Nephron progenitor cell (in vitro differentiated cells): ENCODE data around the gene ADRB1.
A peak's percentile ranks its signal among the peaks of the same experiment; 100 is the strongest.

Source experiments
- DNase-seq: peaks from one replicate; pipeline ENCODE4 v3.0.0; 2021
- H3K27ac Mint-ChIP-seq: 2 replicates; pipeline ENCODE4 v1.8.0; 2021; ENCODE audit warnings: mild to moderate bottlenecking, moderate library complexity, mixed read lengths
- H3K27me3 Mint-ChIP-seq: 2 replicates; pipeline ENCODE4 v1.8.0; 2021; ENCODE audit warnings: mild to moderate bottlenecking, low read depth, mixed read lengths; ENCODE audit not compliant: poor library complexity
- H3K36me3 Mint-ChIP-seq: 2 replicates; pipeline ENCODE4 v1.8.0; 2021; ENCODE audit warnings: low read depth, mixed read lengths
- H3K4me1 Mint-ChIP-seq: 2 replicates; pipeline ENCODE4 v1.8.0; 2021; ENCODE audit warnings: mixed read lengths
- H3K4me3 Mint-ChIP-seq: 2 replicates; pipeline ENCODE4 v1.8.0; 2021; ENCODE audit warnings: mild to moderate bottlenecking, moderate library complexity, mixed read lengths
- H3K9me3 Mint-ChIP-seq: 2 replicates; pipeline ENCODE4 v1.8.0; 2021; ENCODE audit warnings: mild to moderate bottlenecking, moderate library complexity, mixed read lengths
- CTCF ChIP-seq: fragments of 200-600 bp; sonication (generic); IDR thresholded peaks from 2 replicates; pipeline ENCODE4 v1.5.0; 2021; ENCODE audit warnings: antibody characterized with exemption

The ADRB1 gene

DNA sequence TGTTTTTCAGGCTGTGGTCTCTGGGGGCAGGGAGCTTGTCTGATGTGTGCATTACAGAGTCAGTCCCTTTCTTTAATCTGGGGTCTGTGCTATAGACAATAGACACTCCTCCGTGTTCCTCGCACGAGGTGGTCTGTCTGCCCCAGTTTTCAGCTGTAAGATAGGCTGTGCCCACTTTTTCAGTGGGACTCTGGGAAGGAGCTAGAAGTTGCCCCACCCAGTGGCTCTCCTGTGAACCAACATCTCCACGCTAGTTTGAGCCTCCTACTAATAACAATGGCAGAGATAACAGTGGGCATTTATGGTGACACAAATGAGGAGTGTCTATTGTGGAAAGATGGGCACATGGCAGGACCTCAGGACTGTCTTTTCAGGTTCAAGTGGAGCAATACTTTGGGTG is 44.0 kb downstream of the ADRB1 start:
- no peaks in the 10 kb centered on the region for H3K9me3 Mint-ChIP-seq
- peaks cover 16% of the 10 kb centered on the region for H3K27me3 Mint-ChIP-seq
- peak overlapping the region; percentile 22 for H3K27ac Mint-ChIP-seq
- no peaks in the 10 kb centered on the region for H3K36me3 Mint-ChIP-seq
- peaks cover 10% of the 10 kb centered on the region for H3K4me1 Mint-ChIP-seq
- H3K4me3 Mint-ChIP-seq: no peak overlapping the region
- DNase-seq: no peak
- TF ChIP-seq CTCF: no peak

GRCh38 chr10:114094795-114095194 is 51.1 kb downstream of the ADRB1 start:
- no peak overlapping the region for H3K27ac Mint-ChIP-seq
- H3K9me3 Mint-ChIP-seq: peaks cover 13% of the 10 kb centered on the region
- TF ChIP-seq CTCF: no peak
- no peak for DNase-seq
- no peak overlapping the region for H3K4me3 Mint-ChIP-seq
- H3K4me1 Mint-ChIP-seq: peaks cover 5% of the 10 kb centered on the region
- H3K36me3 Mint-ChIP-seq: no peaks in the 10 kb centered on the region
- peaks cover 2% of the 10 kb centered on the region for H3K27me3 Mint-ChIP-seq

DNA sequence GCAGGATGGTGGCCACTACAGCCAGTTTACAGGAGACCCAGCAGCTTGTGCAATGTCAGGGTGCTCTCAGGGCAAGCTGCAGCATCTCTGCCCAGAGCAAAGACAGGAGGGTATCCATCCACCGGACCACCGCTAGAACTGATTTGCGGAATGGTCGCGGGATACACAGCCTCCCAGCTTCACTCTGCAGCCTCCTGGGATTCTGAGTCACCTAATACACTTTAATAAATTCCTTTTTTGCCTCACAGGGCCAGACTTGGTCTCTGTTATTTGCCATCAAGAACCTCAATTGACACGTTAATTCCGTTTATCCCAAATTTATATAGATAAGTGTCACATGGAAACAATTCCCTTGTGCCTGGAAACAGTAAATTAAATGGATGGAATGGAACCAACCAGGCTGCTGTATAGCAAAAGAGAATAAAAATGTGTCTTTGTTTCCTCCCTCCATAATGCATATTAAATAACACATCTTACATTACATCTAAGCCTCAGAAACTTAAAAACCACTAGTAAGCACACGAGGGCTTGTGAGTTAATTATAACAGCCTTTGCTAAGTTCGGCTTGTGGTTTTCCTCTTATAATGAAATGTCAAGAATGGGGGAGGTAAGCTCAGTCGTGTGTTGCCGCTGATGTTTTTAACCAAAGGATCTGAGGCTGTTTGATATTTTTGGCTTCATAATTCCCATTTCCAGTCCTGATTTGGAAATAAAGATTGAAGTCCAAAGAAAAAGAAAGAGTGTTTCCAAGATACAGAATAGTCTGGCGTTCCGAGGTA is 52.1 kb downstream of the ADRB1 start:
- DNase-seq: no peak
- Mint-ChIP-seq H3K27ac (no peak overlapping the region), H3K4me1 (peaks cover 15% of the 10 kb centered on the region), H3K36me3 (no peaks in the 10 kb centered on the region), H3K9me3 (peaks cover 13% of the 10 kb centered on the region), H3K4me3 (no peak overlapping the region), H3K27me3 (peaks cover 12% of the 10 kb centered on the region)
- TF ChIP-seq CTCF: no peak
